Stimulated activated CD8-positive, alpha-beta memory T cell treated with anti-CD3 and anti-CD28 coated beads, Interleukin-15, amount 100 ng/mL, for 24 hours (primary cell): ENCODE data around the gene MSX2.

Experiments used
- DNase-seq: peaks from one replicate; pipeline ENCODE4 v3.0.0-alpha.2; 2020; ENCODE audit warnings: low read depth

The MSX2 gene

GRCh38 chr5:174718880-174719610, 5.3 kb upstream of the MSX2 start:
- no peak for DNase-seq

- no peak for DNase-seq
These were observed 4.4 kb upstream of the MSX2 start for GRCh38 chr5:174719793-174720611.

GRCh38 chr5:174720612-174721529, 3.5 kb upstream of the MSX2 start:
- DNase-seq = no peak

- no peak for DNase-seq
These were observed 2.6 kb upstream of the MSX2 start for GRCh38 chr5:174721530-174722432.

GRCh38 chr5:174722500-174722899, 1.9 kb upstream of the MSX2 start:
- no peak for DNase-seq

- no peak for DNase-seq
These were observed 935 bp upstream of the MSX2 start for GRCh38 chr5:174723315-174723978.

GRCh38 chr5:174723979-174724483, 351 bp upstream of the MSX2 start:
- DNase-seq = no peak

GRCh38 chr5:174725261-174725990, 1.0 kb downstream of the MSX2 start:
- DNase-seq = no peak

GRCh38 chr5:174725991-174726601, 1.7 kb downstream of the MSX2 start:
- DNase-seq = no peak

GRCh38 chr5:174726916-174727793, 2.8 kb downstream of the MSX2 start:
- no peak for DNase-seq

GRCh38 chr5:174727794-174728680, 3.7 kb downstream of the MSX2 start:
- DNase-seq = no peak

GRCh38 chr5:174729075-174729680, 4.8 kb downstream of the MSX2 start:
- DNase-seq = no peak

GRCh38 chr5:174731214-174732035, 7.0 kb downstream of the MSX2 start:
- DNase-seq = no peak

GRCh38 chr5:174732036-174733020, 7.9 kb downstream of the MSX2 start:
- DNase-seq = no peak
